HT1080 (cell line): Measurements from ENCODE around the gene NOCT. TPM values are rescaled to one million over a fixed set of nuclear protein-coding genes. Genes with fewer than 3 reads are reported as not detected.
"Not testable (repeated sequence)": the region's sequence is repeated elsewhere in the genome, so short reads cannot be mapped to it uniquely, and the experiment has no call there.

Experiments
- DNase-seq: peaks from one replicate; pipeline ENCODE4 v3.0.0-alpha.2; 2015; ENCODE audit warnings: low read depth
- polyA plus RNA-seq, 2 experiments: library from polyadenylated mRNA; depleted of rRNA; stranded (reverse); fragments of >200 nt; gene quantifications; 2 replicates each; pipeline ENCODE4 v1.2.3, GENCODE V29; 2015
- total RNA-seq: library from RNA; depleted of rRNA; stranded (reverse); fragments of >200 nt; shearing (Covaris generic); gene quantifications from 2 replicates; pipeline ENCODE4 v1.2.3, GENCODE V29; 2014; rRNA removed

The NOCT gene, protein sequence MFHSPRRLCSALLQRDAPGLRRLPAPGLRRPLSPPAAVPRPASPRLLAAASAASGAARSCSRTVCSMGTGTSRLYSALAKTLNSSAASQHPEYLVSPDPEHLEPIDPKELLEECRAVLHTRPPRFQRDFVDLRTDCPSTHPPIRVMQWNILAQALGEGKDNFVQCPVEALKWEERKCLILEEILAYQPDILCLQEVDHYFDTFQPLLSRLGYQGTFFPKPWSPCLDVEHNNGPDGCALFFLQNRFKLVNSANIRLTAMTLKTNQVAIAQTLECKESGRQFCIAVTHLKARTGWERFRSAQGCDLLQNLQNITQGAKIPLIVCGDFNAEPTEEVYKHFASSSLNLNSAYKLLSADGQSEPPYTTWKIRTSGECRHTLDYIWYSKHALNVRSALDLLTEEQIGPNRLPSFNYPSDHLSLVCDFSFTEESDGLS
- total RNA-seq: 25.2 and 30.4 TPM in 2 replicates
- polyA plus RNA-seq (2015; cell fraction: cytosol; rRNA removed): 7.3 and 9.7 TPM in 2 replicates
- 7.4 and 9.8 TPM in 2 replicates for polyA plus RNA-seq (2015; cell fraction: nucleus; rRNA removed)

DNA sequence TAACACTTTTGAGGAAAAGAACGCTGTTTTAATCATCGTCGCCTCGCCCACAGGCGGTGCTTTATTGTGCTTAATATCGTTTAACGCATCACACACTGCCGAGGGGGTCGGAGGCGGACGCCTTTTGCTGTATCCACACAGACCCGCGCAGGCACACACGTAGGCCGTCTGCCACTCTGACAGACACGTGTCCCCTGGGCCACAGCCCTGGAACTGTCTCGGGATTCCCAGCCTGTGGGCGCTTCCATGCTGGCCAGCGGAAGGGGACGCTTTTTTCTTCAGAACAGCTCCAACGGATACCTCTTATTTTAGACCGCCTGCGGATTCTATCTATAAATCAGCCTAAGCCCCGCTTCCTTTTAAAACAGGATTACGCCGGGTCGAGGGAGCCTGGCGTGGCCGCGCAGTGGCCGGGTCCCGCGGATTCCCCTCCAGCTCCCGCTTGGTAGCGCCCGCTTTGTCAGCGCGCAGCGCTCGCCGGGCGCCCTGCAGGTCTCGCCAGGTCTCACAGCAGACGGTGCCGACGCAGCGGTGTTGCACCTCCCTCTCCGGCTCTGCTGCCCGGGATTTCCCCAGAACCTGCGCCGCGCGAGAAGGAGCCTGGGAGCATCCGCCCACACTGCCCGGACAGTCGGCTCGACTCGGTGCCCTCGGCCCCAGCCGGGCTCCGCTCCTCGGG, at the start of gene NOCT:
Gene NOCT (plus strand): TSS at position 513 of the 679 bp plus-strand sequence. CDS start 201 bp downstream, outside the sequence.
- DNase-seq: peak; percentile 85

DNA sequence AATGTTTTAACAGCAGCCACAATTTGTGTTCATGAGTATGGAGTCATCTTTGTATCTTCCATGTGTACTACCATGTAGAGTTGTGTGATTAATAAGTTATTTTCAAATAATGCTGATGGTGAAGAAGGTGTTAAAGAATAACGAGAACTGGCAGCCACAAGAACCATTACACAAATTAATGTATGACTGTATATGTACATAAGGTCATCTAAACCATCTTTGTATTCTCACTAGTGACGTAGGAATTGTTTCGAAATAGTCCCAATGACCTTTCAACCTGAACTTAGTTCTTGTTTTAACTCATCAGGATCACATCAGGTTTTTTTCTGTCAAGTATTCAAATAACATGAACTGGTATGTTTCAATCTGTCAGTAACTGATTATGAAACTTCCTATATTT, 48.3 kb upstream of the NOCT start:
- no peak for DNase-seq

DNA sequence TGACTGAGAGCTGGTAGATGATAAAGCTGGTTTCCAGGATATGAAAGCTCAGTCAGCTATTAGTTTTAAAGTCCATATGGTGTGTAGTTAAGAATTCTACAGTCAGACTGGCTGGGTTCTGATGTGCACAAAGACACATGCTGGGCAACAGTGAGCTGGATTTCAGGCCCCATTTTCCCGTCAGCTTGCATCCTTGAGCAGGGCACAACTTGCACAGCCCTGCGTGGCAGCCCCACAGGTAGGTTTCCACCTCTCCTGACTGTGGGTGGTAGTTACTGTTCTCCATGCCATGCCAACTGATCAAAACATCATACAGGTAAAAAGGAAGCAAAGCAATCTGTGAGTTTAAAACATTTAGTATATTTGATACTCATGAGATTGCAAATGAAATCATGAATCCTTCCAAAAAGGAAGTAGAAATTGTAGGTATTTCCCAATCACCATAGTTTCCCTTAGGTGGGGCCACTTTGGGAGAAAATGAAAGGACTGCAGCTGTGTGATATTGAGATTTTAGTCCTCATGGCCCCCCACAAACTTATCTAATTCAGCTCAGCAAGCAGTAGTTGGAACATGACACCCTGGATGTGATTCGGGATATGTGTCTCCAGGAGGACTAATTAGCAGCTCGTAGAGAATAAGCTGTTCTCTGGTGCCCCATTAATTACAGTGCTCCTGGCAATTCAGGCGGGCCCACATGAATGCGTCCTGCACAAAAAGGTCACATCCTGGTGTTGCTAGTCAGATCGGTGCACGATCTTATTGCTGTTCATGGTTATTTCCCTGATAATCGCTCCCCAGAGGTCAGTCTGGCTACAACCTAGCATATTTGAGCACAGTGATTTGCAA, 42.4 kb upstream of the NOCT start:
- no peak for DNase-seq

DNA sequence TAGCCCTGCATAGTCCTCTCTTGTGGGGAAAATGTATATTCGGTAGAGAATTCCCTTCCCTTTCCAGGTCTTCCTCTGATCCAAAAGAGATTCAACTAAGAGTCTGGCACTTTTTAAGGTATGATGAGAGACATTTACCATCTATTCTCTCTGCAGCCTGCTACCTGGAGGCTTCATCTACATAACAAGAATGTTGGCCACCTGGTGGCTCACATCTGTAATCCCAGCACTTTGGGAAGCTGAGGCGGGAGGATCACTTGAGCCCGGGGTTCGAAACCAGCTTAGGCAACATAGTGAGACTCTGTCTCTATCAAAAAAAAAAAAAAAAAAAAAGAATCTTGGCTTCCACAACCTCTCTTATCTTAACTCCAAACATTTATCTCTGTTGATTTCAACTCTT, 40.4 kb upstream of the NOCT start:
- no peak for DNase-seq

DNA sequence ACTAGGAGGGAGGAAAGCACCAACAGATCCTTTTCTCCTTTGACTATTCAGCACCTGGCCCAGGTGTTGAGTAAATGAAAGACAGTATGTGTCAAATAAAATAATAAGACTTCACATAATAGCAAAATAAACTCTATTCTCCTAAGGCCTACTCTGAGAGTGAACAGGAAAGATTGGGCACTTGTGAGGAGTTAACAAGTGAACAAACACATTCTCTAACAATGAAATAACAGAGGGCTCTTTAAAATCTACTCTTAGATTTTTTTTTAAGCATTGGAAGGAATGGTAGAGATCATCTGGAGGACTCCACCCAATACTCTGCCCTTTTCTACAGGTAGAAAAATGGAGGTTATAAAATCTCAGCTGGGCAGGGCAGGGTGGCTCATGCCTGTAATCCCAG, 39.1 kb upstream of the NOCT start:
- DNase-seq: no peak

DNA sequence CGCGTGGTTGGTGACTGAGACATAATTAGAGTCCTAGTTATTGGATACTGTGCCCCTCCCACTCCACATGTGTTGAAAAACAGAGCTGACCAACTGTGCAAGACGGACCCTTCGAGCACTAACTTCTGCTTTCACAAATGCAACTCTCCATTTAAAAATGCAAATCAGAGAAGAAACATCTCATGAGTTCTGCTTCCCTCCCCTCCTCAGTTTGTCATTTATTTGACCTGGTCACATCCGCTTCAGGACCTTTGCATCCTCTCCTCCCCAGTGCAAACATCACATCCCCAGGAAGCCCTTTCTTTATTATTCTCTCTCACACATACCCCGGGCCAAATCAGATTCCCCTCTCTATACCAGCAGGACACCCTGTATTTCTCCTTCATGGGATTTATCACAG, 38.1 kb upstream of the NOCT start:
- DNase-seq: no peak

DNA sequence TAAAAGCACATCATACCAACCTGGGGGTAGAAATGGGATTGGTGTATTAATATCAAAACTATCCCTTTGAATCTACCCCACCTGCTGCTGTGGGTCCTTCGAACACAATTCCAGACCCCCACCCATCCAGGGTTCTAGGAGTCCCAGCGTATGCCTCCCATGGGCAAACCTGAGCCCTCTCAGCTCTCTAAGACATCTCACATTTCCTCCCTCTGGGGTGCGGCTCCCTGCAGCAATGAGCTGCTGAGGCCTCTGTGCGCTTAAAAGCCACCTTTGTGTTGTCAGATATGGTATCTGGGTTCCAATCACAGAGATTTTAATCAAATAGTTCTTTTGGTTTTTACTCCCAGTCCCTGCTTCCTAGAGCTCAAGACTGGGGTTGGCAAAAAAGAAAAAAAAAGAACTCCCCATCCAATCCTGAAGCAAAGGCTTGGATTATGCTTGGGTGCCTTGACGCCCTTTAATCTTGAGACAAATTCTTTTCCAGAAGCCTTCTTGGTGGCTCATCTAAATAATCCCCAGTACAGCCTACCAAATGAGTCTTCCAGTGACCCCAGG, 37.5 kb upstream of the NOCT start:
- DNase-seq: no peak

DNA sequence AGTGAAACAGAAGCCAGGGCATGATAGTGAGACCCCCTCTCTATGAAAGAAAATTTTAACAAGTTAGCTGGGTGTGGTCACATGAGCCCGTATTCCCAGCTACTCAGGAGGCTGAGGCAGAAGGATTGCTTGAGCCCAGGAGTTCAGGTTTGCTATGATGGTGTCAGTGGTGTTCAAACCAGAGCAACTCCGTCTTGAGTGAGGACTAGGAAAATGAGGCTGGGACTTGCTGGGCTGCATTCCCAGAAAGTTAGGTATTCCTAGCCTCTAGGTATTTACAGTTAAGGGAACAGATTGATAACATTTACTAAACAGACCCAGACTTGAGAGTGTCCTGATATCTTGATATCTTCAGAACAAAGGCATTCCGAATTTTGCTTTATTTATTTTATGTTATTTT, 37.0 kb upstream of the NOCT start:
- no peak for DNase-seq

DNA sequence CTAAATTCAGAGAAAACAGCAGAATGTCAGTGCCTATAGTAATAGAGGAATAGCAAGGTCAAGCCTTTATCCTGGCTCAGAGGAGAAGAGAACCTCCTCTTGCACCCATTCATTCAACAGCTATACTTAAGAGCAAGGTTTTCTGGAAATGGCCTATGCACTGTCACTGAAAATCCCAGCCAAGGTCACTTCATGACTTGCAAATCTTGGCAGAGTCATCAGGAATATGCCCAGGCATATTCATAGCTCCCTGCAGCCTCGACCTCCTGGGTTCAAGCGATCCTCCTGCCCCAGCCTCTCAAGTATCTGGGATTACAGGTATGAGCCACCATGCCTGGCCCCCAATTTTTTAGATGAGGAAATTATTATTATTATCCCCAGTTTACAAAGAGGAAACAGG, 35.8 kb upstream of the NOCT start:
- no peak for DNase-seq

DNA sequence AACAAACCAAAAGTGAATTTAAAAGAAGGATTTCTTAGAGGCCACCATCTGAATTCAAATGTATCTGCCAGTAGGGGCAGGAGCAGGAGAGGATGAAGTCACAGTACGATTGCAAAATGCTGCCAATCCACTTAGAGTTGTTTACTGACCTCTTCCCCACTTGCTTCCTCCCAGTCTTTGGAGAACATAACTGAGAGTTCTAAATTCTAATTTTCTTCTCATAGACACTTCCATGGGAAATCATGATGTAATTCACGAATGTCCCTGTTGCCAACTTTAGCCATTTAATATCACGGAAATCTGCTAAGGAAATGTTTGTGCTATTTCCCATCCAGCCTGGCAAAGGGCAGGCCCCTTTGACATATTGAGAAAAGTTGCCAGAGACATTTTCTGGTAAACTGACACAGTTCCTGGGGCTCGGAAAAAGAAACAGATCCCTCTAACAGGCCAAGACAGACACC, 33.6 kb upstream of the NOCT start:
- DNase-seq: no peak

DNA sequence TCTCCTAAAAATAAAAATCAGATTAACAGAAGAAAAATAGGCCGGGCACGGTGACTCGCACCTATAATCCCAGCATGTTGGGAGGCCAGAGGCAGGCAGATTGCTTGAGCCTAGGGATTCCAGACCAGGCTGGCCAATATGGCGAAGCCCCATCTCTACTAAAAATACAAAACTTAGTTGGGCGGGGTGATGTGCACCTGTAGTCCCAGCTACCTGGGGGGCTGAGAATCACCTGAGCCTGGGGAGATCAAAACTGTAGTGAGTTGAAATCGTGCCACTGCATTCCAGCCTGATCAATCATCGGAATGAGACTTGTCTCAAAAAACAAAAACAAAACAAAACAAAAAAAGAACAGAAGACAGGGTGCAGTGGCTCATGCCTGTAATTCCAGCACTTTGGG, 32.8 kb upstream of the NOCT start:
- DNase-seq: no peak

DNA sequence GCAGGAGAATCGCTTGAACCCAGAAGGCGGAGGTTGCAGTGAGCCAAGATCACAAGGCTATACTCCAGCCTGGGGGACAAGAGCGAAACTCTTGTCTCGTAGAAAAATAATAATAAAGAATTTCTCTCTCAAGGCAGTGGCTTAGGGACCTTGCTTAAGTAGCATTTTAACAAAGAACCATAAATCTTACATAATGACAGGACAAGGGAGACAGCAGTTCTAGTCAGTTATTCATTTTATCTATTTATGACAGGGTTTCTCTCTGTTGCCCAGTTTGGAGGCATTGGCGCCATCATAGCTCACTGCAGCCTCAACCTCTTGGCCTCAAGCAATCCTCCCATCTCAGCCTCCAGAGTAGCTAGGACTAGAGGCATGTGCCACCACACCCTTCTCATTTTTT, 31.9 kb upstream of the NOCT start:
- DNase-seq: no peak

DNA sequence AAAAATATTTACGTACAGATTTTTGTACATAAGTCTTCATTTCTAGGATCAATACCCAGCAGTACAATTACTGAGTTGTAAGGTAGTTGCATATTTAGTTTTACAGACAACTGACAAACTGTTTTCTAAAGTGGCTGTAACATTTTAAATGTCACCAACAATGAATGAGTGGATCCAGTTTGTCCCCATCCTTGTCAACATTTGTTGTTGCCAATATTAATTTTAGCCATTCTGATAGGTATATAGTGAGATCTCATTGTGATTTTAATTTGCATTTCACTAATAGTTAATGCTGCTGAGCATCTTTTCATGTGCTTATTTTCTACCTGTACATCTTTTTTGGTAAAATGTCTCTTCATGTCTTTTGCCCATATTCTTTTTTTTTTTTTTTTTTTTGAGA, 30.9 kb upstream of the NOCT start:
- DNase-seq: no peak

DNA sequence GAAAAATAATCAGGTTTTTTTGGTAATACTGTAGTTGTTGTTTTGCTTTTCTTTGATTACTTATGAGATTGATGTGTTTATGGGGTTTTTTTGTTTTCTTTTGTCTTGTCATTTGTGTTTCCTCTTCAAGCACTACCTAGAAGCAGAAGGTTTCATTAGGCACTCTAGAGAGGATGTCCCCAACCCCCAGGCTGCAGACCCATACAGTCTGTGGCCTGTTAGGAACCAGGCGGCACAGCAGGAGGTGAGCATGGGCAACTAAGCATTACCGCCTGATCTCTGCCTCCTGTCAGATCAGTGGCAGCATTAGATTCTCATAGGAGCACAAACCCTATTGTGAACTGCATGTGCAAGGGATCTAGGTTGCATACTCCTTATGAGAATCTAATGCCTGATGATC, 22.9 kb upstream of the NOCT start:
- no peak for DNase-seq

DNA sequence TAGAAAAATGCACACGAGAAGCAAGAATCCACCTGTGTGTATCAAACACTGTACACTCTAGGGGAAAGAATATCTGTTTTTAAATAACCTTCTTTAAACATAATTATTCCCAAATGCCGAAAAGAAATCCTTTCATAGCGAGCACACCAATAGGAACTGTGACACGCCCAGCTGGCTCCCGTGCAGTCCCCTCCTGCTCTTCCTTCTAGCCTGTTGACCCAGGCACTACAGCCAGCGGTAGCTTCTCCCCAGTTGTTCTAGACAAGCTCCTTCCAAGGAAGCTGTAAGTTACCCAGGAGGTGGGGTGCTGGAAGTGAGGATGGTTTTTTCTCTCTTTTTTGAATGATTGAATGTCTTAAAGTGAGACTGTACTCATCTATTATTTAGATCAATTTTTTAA, 19.5 kb upstream of the NOCT start:
- DNase-seq: no peak

DNA sequence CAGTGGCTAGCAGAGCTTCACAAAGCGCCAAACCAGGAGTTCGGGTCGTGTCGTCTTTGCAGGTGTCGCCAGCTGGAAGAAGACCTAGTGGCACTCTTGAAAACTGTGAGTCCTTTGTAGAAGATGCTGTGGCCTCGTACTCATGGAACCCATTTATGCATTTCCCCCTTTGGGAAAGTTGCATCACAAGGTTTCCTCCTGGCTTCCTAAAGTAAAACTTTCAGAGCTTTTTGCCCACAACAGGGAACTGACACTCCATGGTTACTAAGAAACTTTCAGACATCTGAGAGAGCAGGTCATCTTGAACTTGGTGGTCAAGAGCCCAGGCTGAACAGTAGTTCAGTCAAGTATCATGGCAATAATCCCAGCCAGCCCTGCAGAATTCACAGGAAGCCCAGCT, 15.9 kb upstream of the NOCT start:
- DNase-seq: no peak

DNA sequence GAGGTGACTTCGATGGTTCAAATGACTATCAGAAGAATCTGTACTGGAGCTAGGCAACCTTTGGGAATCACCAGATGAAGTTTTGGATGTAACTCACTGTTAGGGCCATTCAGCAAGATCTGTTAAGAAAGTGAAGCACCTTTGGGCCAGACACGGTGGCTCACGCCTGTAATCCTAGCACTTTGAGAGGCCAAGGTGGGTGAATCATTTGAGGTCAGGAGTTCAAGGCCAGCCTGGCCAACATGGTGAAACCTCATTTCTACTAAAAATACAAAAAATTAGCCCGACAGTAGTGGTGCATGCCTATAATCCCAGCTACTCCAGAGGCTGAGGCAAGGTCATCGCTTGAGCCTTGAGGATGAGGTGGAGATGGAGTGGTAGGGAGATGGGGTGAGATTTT, 15.4 kb upstream of the NOCT start:
- not testable (repeated sequence) for DNase-seq

DNA sequence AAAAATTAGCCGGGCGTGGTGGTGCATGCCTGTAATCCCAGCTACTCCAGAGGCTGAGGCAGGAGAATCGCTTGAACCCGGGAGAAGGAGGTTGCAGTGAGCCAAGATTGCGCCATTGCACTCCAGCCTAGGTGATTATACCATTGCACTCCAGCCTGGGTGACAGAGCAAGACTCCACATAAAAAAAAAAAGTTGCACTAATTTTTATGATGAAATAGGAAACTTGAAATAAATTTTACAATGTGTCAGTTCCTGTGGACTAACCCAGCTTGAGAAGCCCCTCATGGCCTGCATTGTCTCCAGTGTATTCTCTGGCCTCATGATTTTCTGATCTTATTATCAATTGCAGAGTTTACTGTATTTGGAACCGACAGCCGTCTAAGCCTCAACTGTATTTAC, 14.2 kb upstream of the NOCT start:
- not testable (repeated sequence) for DNase-seq

DNA sequence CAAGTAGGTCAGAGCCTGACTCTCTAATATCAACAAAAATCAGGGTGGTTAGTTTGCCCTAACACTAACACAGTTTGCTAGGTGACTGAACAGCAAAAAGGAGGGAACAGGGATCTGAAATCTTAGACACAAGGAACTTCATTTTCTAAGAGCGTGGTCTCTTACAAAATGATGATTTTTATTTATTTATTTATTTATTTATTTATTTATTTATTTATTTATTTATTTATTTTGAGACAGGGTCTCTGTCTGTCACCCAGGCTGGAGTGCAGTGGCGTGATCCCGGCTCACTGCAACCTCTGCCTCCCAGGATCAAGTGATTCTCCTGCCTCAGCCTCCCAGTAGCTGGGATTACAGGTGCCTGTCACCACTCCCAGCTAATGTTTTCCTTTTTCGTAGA, 11.9 kb upstream of the NOCT start:
- DNase-seq: not testable (repeated sequence)

DNA sequence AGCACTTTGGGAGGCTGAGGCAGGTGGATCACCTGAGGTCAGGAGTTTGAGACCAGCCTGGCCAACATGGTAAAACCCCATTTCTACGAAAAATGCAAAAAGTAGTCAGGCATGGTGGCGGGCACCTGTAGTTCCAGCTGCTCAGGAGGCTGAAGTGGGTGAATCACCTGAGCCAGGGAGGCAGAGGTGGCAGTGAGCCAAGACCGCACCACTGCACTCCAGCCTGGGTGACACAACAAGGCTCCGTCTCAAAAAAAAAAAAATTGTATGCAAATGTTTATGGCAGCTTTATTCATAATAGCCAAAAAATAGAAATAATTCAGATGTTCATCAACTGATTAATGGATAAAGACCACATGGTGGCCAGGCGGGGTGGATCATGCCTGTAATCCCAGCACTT, 9.8 kb upstream of the NOCT start:
- peak; percentile 31 for DNase-seq

DNA sequence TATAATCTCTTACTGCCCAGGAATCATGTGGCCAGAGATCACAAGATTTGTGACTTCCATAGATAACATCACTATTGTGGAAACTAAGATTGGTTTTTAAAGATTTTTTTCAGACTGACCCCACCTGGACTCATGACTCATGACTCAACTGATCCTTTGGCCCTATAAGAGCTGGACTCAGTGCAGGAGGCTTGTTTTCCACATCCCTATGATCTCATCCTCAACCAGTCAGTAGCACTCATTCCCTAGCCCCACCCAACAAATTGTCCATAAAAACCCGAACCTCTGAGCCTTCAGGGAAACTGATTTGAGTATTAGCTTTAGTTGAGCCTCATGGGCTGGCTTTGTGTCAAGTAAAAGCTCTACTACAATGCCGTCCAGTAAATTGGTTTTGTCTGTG, 7.9 kb upstream of the NOCT start:
- peak; percentile 33 for DNase-seq
